ENCODE results near the gene CAMK2N2.

The CAMK2N2 gene

DNA sequence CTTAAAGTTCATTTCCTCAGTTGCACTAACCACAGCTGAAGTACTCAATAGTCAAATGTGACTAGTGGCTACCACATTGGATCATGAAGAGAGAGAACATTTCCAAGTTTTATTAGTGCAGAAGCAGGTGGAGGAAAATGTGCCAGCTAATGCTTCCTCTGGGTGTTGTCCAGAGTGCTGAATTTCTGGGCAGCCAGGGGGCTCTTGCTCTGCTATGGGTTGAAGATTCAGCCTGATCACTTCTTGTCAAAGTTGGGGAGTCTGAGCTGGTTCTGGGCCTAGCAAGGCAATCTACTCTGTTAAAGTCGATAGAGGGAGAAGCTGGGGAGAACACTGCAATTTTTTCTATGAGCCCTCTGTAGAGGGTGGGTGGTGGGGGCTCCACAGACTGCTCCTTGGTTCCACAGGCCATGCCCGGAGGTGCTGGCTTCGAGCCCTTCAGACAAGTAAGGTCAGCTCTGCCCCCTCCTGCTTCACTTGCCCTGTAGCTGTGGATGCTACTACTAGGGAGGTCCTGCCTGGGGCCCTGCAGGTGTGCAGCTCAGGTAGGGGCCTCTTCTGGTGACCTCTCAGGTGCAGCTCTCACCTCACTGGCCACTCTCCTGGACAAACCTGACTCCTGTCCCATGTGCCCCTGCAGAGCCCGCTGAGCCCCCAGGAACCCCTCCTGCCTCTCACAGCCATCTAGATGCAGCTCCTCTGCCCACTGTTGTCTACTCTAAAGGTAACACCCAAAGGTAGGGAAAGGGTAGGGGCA lies 20.8 kb downstream of the CAMK2N2 start:
- DNase-seq (ENCODE audit: low read depth in 1 of 2, low spot score in 1 of 2): no peak

DNA sequence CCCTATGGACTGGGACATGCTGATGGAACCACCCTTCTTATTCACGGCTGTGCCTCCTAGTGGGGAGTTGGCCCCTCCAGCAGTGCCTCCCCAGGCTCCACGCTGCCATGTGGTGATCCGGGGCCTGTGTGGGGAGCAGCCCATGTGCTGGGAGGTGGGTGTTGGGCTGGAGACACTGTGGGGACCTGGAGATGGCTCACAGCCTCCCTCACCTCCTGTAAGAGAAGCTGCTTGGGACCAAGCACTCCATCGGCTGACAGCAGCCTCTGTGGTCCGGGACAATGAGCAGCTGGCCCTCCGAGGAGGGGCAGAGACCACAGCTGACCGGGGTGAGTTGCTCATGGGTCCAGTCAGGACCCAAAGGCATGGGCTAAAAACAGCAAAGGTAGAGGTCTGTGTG lies 21.6 kb downstream of the CAMK2N2 start:
- no peak for DNase-seq (ENCODE audit: low read depth in 1 of 2, low spot score in 1 of 2)

DNA sequence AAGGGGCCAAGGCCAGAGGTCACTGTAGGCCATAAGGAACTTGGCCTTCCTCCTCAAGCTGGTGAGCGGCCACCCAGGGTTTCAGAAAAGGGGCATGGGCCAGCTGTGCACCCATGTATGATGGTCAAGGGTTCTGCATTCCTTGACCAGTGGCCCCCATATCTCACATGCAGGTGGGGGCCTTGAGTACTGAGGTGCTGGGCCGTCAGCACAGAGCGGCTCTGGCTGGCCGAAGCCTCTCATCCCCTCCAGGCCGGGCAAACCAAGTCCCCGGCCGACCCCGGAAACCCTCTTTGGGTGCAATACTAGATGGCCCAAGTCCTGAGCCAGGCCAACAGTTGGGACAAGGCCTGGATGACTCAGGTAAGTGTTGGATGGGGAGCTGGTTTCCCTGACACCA lies 22.1 kb downstream of the CAMK2N2 start:
- DNase-seq (ENCODE audit: low read depth in 1 of 2, low spot score in 1 of 2): no peak

- DNase-seq (ENCODE audit: low read depth in 1 of 2, low spot score in 1 of 2): no peak
Observed at GRCh38 chr3:184238246-184238818, 23.0 kb downstream of the CAMK2N2 start.

DNA sequence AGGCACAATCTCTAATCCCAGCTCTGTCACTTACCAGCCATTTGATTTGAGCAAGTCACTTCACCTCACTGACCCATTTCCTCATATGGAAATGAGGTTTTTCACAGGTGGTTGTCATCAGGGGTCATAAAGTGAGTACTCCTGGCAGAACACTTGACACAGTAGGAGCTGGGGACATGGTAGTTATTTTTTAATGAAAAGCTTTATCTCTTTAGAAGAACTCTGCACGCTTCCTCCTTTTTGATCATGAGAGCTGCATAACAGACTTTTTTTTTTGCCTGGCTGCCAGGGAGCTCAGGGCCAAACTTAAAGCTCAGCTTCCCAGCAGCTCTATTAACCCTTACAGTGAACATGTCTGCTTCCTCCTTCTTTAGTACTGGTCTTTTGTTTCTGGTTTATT lies 23.5 kb downstream of the CAMK2N2 start:
- no peak for DNase-seq (ENCODE audit: low read depth in 1 of 2, low spot score in 1 of 2)

GRCh38 chr3:184237211-184237610 lies 24.1 kb downstream of the CAMK2N2 start:
- no peak for DNase-seq (ENCODE audit: low read depth in 1 of 2, low spot score in 1 of 2)

GRCh38 chr3:184236636-184237035 lies 24.7 kb downstream of the CAMK2N2 start:
- DNase-seq (ENCODE audit: low read depth in 1 of 2, low spot score in 1 of 2): no peak

GRCh38 chr3:184236033-184236410 lies 25.3 kb downstream of the CAMK2N2 start:
- DNase-seq (ENCODE audit: low read depth in 1 of 2, low spot score in 1 of 2): no peak

- DNase-seq (ENCODE audit: low read depth in 1 of 2, low spot score in 1 of 2): no peak
Observed at GRCh38 chr3:184235381-184236032, 25.8 kb downstream of the CAMK2N2 start.

GRCh38 chr3:184234671-184235380 lies 26.5 kb downstream of the CAMK2N2 start:
- no peak for DNase-seq (ENCODE audit: low read depth in 1 of 2, low spot score in 1 of 2)

- no peak for DNase-seq (ENCODE audit: low read depth in 1 of 2, low spot score in 1 of 2)
Observed at GRCh38 chr3:184234224-184234623, 27.1 kb downstream of the CAMK2N2 start.

DNA sequence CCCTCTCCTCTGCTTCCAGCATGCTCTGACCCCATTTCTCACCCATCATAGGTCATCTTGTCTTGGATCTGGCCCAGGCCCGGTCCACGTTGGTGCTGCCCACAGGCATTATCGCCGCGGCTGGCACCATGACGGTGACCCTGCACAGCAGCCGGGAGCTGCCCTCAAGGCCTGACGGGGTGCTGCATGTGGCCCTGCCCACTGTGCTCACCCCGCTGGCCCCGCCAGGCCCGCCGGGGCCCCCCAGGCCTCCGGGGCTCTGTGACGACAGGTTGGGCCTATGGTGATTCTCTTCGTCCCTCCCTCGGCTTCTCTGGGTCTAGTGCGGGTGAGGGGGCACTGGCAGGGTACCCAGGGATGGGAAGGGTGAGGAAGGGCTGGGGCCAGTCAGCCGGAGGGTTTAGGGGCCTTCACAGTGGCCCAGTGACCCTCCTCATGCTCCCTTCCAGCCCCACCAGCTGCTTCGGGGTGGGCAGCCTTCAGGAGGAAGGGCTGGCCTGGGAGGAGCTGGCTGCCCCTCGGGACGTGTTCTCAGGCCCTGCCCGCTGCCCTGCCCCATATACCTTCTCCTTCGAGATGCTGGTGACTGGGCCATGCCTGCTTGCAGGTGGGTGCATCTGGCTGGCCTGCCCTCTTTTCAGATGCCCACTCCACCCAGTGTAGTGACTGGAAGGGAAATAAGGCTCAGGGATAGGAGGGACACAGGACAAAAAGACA lies 28.1 kb downstream of the CAMK2N2 start:
- DNase-seq (ENCODE audit: low read depth in 1 of 2, low spot score in 1 of 2): no peak

DNA sequence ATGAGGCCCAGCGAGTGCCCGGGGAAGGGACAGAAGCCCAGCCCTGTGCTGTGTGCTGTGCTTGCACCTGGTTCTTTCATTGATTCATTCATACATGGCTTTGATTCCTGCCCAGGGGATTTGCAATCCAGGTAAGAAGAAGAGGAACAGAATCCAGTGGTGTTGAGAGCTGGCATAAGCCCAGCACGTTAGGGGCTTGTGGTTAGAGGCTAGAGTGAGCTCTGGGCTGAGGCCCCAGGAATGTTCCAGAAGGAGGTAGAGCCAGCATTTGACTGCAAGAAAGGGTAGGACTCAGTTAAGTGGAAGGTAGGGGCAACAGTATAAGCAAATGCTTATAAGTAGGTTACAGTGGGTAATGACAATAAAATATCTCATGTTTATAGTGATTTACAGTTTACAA lies 29.7 kb downstream of the CAMK2N2 start:
- no peak for DNase-seq (ENCODE audit: low read depth in 1 of 2, low spot score in 1 of 2)

DNA sequence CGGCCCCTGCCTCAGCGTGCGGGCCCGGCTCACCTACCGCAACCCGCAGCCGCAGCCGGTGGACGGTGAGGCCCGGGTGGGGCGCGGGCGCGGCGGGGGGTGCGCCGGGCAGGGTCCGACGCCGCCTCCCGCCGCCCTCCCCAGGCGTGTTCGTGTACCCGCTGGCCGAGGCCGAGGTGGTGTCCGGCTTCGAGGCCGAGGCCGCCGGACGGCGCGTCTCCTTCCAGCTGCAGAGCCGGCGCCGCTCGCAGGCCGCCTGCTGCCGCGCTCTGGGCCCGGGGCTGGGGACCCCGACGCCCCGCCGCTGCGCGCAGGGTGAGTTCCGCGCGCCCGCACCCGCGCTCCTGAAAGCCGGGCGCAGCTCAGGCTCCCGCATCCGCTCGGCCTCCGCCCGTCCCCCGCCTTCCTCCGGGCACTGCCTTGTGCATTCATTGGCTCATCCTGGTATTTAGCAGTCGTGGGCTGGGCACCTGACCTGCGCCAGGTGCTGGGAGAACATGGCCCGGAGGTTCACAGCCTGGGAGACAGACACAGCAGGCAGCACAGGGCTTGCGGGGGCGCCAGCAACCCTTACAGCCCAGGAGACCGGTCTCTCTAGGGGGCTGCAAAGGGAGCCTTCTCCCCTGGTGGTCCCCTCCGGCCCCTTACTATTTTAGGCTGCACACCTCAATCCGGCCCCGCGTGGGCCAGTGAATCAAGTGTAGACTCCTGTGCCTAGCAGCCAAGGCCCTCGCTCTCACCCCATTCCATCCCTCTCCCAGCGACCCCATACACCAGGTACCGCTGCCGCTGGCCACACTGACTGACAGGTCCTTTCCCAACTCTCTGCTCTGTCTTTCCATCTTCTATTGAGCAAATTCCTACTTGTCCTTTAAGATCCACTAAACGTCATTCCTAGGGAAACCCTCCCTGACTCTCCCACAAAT lies 30.5 kb downstream of the CAMK2N2 start:
- no peak for DNase-seq (ENCODE audit: low read depth in 1 of 2, low spot score in 1 of 2)

DNA sequence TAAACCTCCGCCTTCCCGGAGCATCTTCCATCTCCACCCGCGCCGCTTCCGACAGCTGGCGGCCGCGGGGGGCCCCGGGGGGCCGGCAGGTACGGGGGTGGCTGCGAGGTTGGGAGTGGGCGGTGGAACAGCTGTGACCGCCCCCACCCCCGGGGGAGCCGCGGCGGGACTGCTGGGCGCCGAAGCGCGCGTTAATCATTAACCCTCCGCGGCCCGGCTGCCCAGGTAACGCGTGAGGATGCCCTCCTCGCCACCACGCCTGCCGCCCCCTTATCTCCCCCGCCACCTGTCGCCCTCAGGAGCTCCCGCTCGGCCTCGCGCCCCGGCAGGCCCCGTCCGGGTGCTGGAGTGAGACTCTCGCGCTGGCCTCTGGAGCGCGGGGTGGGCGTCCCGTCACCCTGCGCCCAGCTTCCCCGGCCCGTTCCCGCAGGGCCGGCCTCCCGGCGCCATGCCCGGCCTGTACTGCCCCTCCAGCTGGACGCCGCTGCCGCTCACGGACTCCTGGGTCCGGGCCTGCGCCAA lies 31.2 kb downstream of the CAMK2N2 start:
- DNase-seq (ENCODE audit: low read depth in 1 of 2, low spot score in 1 of 2): no peak

GRCh38 chr3:184229394-184230080 lies 31.8 kb downstream of the CAMK2N2 start, which contains the start of gene VWA5B2:
TSS of gene VWA5B2 (plus strand) at chr3:184229585. CDS start at chr3:184230529, 944 bp downstream.
- DNase-seq (ENCODE audit: low read depth in 1 of 2, low spot score in 1 of 2): peak; percentile 45 to 54

DNA sequence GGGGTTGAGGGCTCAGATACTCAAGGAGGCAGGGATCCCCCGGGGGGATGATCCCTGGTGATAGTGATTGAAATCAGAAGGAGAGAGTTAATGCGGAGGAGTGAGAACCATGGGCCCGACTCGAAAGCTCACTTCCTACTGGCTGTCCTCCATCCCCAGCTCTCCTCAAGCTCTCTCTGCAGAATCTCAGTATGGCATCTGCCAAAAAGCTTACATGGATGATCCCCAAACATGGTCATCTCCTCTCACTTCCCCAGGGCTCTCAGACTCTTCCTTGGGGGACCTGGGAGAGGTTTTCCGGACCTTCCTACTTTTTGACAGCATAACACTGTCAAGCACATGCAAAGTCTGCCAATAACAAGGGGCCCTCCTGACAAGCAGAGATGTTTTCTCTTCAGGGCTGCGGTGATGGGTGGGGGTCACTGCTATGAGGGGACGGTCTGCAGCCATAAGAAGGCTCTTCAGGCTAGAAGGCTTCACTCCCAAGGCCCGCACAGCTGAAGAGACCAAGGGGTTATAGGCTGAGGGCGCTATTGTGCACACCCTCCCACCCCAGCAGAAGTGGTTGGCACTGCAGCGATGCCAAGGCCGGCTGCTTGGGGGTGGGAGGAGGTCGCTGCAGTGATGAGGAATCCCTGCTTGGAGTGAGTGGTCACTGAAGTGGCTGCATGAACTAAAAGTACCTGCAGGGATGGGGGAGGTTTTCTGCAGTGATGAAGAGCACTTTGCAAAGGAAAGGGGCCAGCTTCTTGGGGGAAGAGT lies 32.8 kb downstream of the CAMK2N2 start:
- DNase-seq (ENCODE audit: low read depth in 1 of 2, low spot score in 1 of 2): no peak

DNA sequence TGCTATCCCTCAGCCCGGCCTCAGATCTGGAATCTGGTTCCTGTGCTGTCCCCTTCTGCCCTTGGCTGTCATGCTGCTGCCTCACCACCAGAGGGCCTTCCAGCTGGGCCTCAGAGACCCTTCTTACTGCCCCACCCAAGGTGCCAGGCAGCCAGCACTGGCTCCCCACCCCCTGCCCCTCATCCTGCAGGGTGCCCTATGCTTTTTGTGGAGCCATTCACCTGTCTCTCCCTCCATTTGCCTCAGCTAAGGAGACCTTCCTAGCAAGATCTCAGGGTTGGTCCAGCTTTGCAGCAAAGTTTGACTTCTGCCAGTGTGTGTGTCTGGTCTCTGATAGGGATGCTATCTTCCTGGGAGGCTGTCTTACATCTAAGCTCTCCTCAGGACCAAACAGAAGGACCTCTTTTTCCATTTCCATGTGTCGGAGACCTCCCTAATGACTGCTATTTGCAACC lies 33.8 kb downstream of the CAMK2N2 start:
- peak in 1 of 2 donors; percentile 27 for DNase-seq (ENCODE audit: low read depth in 1 of 2, low spot score in 1 of 2)

Data from stimulated activated CD4-positive, alpha-beta T cell treated with anti-CD3 and anti-CD28 coated beads, Interleukin-15, amount 100 ng/mL, for 1 hour (primary cell).